A549 (cell line): ENCODE measurements around the gene DCAF11.

Source experiments
- BHLHE40 ChIP-seq: IDR thresholded peaks from 2 replicates; pipeline ENCODE4 v1.6.1; 2012; ENCODE audit warnings: low read depth, low read length, inconsistent platforms
- CHD2 ChIP-seq: fragments of 150-350 bp; IDR thresholded peaks from 2 replicates; pipeline ENCODE4 v1.6.1; 2014; ENCODE audit warnings: low read length; ENCODE audit not compliant: partially characterized antibody
- CHD4 ChIP-seq: fragments of 200-600 bp; sonication (generic); IDR thresholded peaks from 2 replicates; pipeline ENCODE4 v1.6.1; 2016; ENCODE audit warnings: antibody characterized with exemption, mild to moderate bottlenecking, borderline replicate concordance
- EP300 ChIP-seq, 2 experiments: fragments of >200 bp; sonication (Bioruptor Twin); formaldehyde crosslinking; IDR thresholded peaks; 2 replicates in 1 of 2; 3 replicates in 1 of 2; pipeline ENCODE4 v1.6.1; 2016 to 2017
- MAX ChIP-seq: IDR thresholded peaks from 2 replicates; pipeline ENCODE4 v1.6.1; 2012
- NR3C1 ChIP-seq: fragments of >200 bp; sonication (Bioruptor Twin); formaldehyde crosslinking; IDR thresholded peaks from 3 replicates; pipeline ENCODE4 v1.6.1; 2017
- POLR2AphosphoS2 ChIP-seq: conservative IDR thresholded peaks from 2 replicates; pipeline ENCODE4 v1.6.1; 2012; ENCODE audit warnings: low read length, improper control_type of control experiment, inconsistent platforms
- RAD21 ChIP-seq, 2 experiments: fragments of >200 bp in 1 of 2; sonication (Bioruptor Twin) in 1 of 2; formaldehyde crosslinking in 1 of 2; IDR thresholded peaks in 1 of 2; conservative IDR thresholded peaks in 1 of 2; 2 replicates in 1 of 2; 3 replicates in 1 of 2; pipeline ENCODE4 v1.6.1; 2012 to 2018; ENCODE audit warnings: inconsistent platforms in 1 of 2
- RCOR1 ChIP-seq: fragments of 150-350 bp; IDR thresholded peaks from 2 replicates; pipeline ENCODE4 v1.6.1; 2014; ENCODE audit warnings: antibody characterized with exemption, low read length, low read depth
- USF2 ChIP-seq: fragments of 450-650 bp; IDR thresholded peaks from 2 replicates; pipeline ENCODE4 v1.6.1; 2014; ENCODE audit warnings: antibody characterized with exemption
- ZNF302 ChIP-seq: fragments of 250-450 bp; sonication (Bioruptor Pico); IDR thresholded peaks from 2 replicates; pipeline ENCODE4 v1.9.0; 2021; ENCODE audit warnings: inconsistent platforms, mild to moderate bottlenecking, moderate library complexity
- TF ChIP-seq, protein P1 (sequence below): fragments of >200 bp; sonication (Bioruptor Twin); formaldehyde crosslinking; IDR thresholded peaks from 3 replicates; pipeline ENCODE4 v1.5.1; 2016
- TF ChIP-seq, protein P2 (sequence below): fragments of 200-600 bp; sonication (generic); IDR thresholded peaks from 2 replicates; pipeline ENCODE4 v1.6.1; 2016; ENCODE audit warnings: antibody characterized with exemption, mild to moderate bottlenecking, moderate library complexity

DNA sequence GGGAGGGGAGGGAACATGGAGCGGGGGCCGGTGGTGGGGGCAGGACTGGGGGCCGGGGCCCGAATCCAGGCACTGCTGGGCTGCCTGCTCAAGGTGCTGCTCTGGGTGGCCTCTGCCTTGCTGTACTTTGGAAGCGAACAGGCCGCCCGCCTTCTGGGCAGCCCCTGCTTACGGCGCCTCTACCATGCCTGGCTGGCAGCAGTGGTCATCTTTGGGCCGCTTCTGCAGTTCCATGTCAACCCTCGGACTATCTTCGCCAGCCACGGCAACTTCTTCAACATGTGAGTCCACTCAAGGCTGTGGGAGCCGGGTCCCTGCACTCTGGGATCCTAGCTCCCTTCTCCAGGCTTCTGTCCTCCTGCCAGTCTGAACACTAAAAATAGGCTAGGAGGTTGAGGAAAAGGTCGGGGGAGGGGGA lies 17.0 kb downstream of the DCAF11 start:
- TF ChIP-seq MAX (no peak), CHD4 (no peak), BHLHE40 (no peak), POLR2AphosphoS2 (no peak), RAD21 (conservative IDR thresholded peaks at IDR 0.05 in 1 of 2, IDR thresholded peaks at IDR 0.05 in 1 of 2) (no peak), CHD2 (no peak), EP300 (IDR thresholded peaks at IDR 0.05) (no peak), USF2 (no peak), ZNF302 (no peak), NR3C1 (no peak), RCOR1 (no peak)
- TF ChIP-seq, protein P1, sequence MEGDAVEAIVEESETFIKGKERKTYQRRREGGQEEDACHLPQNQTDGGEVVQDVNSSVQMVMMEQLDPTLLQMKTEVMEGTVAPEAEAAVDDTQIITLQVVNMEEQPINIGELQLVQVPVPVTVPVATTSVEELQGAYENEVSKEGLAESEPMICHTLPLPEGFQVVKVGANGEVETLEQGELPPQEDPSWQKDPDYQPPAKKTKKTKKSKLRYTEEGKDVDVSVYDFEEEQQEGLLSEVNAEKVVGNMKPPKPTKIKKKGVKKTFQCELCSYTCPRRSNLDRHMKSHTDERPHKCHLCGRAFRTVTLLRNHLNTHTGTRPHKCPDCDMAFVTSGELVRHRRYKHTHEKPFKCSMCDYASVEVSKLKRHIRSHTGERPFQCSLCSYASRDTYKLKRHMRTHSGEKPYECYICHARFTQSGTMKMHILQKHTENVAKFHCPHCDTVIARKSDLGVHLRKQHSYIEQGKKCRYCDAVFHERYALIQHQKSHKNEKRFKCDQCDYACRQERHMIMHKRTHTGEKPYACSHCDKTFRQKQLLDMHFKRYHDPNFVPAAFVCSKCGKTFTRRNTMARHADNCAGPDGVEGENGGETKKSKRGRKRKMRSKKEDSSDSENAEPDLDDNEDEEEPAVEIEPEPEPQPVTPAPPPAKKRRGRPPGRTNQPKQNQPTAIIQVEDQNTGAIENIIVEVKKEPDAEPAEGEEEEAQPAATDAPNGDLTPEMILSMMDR = no peak
- TF ChIP-seq, protein P2, sequence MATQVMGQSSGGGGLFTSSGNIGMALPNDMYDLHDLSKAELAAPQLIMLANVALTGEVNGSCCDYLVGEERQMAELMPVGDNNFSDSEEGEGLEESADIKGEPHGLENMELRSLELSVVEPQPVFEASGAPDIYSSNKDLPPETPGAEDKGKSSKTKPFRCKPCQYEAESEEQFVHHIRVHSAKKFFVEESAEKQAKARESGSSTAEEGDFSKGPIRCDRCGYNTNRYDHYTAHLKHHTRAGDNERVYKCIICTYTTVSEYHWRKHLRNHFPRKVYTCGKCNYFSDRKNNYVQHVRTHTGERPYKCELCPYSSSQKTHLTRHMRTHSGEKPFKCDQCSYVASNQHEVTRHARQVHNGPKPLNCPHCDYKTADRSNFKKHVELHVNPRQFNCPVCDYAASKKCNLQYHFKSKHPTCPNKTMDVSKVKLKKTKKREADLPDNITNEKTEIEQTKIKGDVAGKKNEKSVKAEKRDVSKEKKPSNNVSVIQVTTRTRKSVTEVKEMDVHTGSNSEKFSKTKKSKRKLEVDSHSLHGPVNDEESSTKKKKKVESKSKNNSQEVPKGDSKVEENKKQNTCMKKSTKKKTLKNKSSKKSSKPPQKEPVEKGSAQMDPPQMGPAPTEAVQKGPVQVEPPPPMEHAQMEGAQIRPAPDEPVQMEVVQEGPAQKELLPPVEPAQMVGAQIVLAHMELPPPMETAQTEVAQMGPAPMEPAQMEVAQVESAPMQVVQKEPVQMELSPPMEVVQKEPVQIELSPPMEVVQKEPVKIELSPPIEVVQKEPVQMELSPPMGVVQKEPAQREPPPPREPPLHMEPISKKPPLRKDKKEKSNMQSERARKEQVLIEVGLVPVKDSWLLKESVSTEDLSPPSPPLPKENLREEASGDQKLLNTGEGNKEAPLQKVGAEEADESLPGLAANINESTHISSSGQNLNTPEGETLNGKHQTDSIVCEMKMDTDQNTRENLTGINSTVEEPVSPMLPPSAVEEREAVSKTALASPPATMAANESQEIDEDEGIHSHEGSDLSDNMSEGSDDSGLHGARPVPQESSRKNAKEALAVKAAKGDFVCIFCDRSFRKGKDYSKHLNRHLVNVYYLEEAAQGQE = no peak
